ENCODE results near the gene FANCE. TPM values are rescaled to one million over a fixed set of nuclear protein-coding genes. Genes with fewer than 3 reads are reported as not detected.
A peak's percentile ranks its signal among the peaks of the same experiment; 100 is the strongest.

Gene FANCE
- total RNA-seq, 2 experiments from 2014 or later: 1.6 to 1.7 TPM

DNA sequence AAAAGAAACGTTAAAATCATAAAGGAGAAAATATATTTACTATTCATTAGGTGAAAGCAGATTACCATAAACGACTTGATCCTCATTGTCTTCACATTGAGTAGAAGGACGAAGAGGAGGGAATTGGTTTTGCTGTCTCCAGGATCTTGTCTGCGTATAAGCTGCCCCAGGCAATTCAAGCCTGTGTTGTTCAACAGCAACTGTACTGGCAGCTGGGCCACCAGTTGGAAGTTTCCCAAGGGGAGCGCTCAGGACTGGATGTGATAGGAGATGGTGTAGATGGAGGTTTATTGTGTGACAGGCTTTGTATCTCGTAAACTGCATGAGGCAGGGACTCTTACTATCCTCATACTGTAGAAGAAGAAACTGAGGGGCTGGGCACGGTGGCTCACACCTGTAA, 3.9 kb upstream of the FANCE start:
- Mint-ChIP-seq H3K36me3 (ENCODE audit: low read depth) (peaks cover 3% of the 10 kb centered on the region), H3K27me3 (no peaks in the 10 kb centered on the region), H3K9me3 (no peaks in the 10 kb centered on the region), H3K4me3 (no peak overlapping the region), H3K27ac (no peak overlapping the region), H3K4me1 (ENCODE audit: low read depth) (peaks cover 27% of the 10 kb centered on the region)
- CTCF ChIA-PET: interaction anchor here (1.0 to 6.8 kb wide), 4 partner anchors 20 to 152 kb away, joined by 3 to 75 read pairs (median 50); partner anchors contain the start of genes DEF6, PPARD and RPL10A
- H3K27me3 ChIP-seq (ENCODE audit: control insufficient read depth in 1 of 2, insufficient read depth in 2 of 2, low read length in 2 of 2): no peaks in the 10 kb centered on the region
- H3K4me3 ChIP-seq (ENCODE audit: low read length): no peak overlapping the region
- ATAC-seq (ENCODE audit: poor library complexity) (no peak), DNase-seq (no peak)
- no peaks in the 10 kb centered on the region for H3K36me3 ChIP-seq (ENCODE audit: insufficient read depth, low read length)
- no peaks in the 10 kb centered on the region for H3K9me3 ChIP-seq (ENCODE audit: control insufficient read depth in 1 of 2, insufficient read depth in 1 of 2, low read length in 2 of 2)
- no peak overlapping the region for H3K27ac ChIP-seq (ENCODE audit: low read depth in 1 of 2, low read length in 2 of 2)
- intact Hi-C loops (cut with DNase I, micrococcal nuclease): no loop called here
- TF ChIP-seq CTCF (IDR thresholded peaks at IDR 0.05): no peak
- POLR2A ChIA-PET: interaction anchor here (1.6 kb wide), 1 partner anchor 106 kb away, joined by 10 read pairs; the partner anchor contains the start of gene PPARD
- peaks cover 32% of the 10 kb centered on the region for H3K4me1 ChIP-seq (ENCODE audit: insufficient read depth, low read length)

- H3K4me3 Mint-ChIP-seq: peak overlapping the region; percentile 82
- H3K27me3 Mint-ChIP-seq: no peaks in the 10 kb centered on the region
- no peaks in the 10 kb centered on the region for H3K9me3 Mint-ChIP-seq
- H3K27ac Mint-ChIP-seq: peak overlapping the region; percentile 71
- POLR2A ChIA-PET: interaction anchor here (0.6 to 1.6 kb wide), 14 partner anchors 19 to 281 kb away, joined by 3 to 16 read pairs (median 4); partner anchors contain the start of genes DEF6, PPARD and RPL10A
- intact Hi-C loops (cut with DNase I, micrococcal nuclease): loop anchor here (1.0 kb wide), 2 partner anchors 107 to 155 kb away; partner anchors contain the start of gene PPARD (in 2 of the 2)
- ATAC-seq (ENCODE audit: poor library complexity): peak; percentile 65
- peak in 9 of 14 experiments; percentile 14 to 83 (median 21) for DNase-seq
- no peaks in the 10 kb centered on the region for H3K36me3 ChIP-seq (ENCODE audit: insufficient read depth, low read length)
- no peak overlapping the region for H3K4me3 ChIP-seq (ENCODE audit: low read length)
- CTCF ChIA-PET: interaction anchor here (0.7 to 6.8 kb wide), 25 partner anchors 17 to 190 kb away, joined by 3 to 75 read pairs (median 4); partner anchors contain the start of genes DEF6, PPARD, RPL10A and ZNF76
- peaks cover 39% of the 10 kb centered on the region for H3K4me1 ChIP-seq (ENCODE audit: insufficient read depth, low read length)
- H3K36me3 Mint-ChIP-seq (ENCODE audit: low read depth): peaks cover 4% of the 10 kb centered on the region
- H3K27ac ChIP-seq (ENCODE audit: low read depth in 1 of 2, low read length in 2 of 2): no peak overlapping the region
- peaks cover 38% of the 10 kb centered on the region for H3K4me1 Mint-ChIP-seq (ENCODE audit: low read depth)
- TF ChIP-seq CTCF (IDR thresholded peaks at IDR 0.05): peak; percentile 88
- H3K27me3 ChIP-seq (ENCODE audit: control insufficient read depth in 1 of 2, insufficient read depth in 2 of 2, low read length in 2 of 2): no peaks in the 10 kb centered on the region
- H3K9me3 ChIP-seq (ENCODE audit: control insufficient read depth in 1 of 2, insufficient read depth in 1 of 2, low read length in 2 of 2): no peaks in the 10 kb centered on the region
Observed at GRCh38 chr6:35449287-35449881, 2.8 kb upstream of the FANCE start.

- Histone ChIP-seq H3K27me3 (ENCODE audit: control insufficient read depth in 1 of 2, insufficient read depth in 2 of 2, low read length in 2 of 2) (no peaks in the 10 kb centered on the region), H3K9me3 (ENCODE audit: control insufficient read depth in 1 of 2, insufficient read depth in 1 of 2, low read length in 2 of 2) (no peaks in the 10 kb centered on the region), H3K36me3 (ENCODE audit: insufficient read depth, low read length) (peaks cover 9% of the 10 kb centered on the region), H3K4me3 (ENCODE audit: low read length) (peak overlapping the region; percentile 68), H3K27ac (ENCODE audit: low read depth in 1 of 2, low read length in 2 of 2) (peak overlapping the region; percentile 27 to 55), H3K4me1 (ENCODE audit: insufficient read depth, low read length) (peaks cover 34% of the 10 kb centered on the region)
- H3K9me3 Mint-ChIP-seq: no peaks in the 10 kb centered on the region
- peaks cover 13% of the 10 kb centered on the region for H3K36me3 Mint-ChIP-seq (ENCODE audit: low read depth)
- H3K4me3 Mint-ChIP-seq: peak overlapping the region; percentile 88
- ATAC-seq (ENCODE audit: poor library complexity) (no peak), DNase-seq (no peak)
- peaks cover 43% of the 10 kb centered on the region for H3K4me1 Mint-ChIP-seq (ENCODE audit: low read depth)
- TF ChIP-seq CTCF (IDR thresholded peaks at IDR 0.05): no peak
- no peaks in the 10 kb centered on the region for H3K27me3 Mint-ChIP-seq
- peak overlapping the region; percentile 77 for H3K27ac Mint-ChIP-seq
- POLR2A ChIA-PET: interaction anchor here (0.6 to 2.9 kb wide), 13 partner anchors 17 to 1920 kb away, joined by 3 to 32 read pairs (median 5); partner anchors contain the start of genes DEF6, PPARD, RPL10A and TEAD3
- CTCF ChIA-PET: interaction anchor here (1.3 to 6.8 kb wide), 5 partner anchors 17 to 155 kb away, joined by 4 to 75 read pairs (median 27); partner anchors contain the start of genes DEF6, PPARD and RPL10A
- intact Hi-C loops (cut with DNase I, micrococcal nuclease): loop anchor here (5.0 kb wide), 3 partner anchors 34 to 286 kb away; partner anchors contain the start of gene ARMC12 (in 1 of the 2)
Observed at GRCh38 chr6:35451354-35452182, 570 bp upstream of the FANCE start.

Data from CD4-positive, alpha-beta T cell (primary cell).